ENCODE data around the gene SLC9B2.
"Not testable (repeated sequence)": the region's sequence is repeated elsewhere in the genome, so short reads cannot be mapped to it uniquely, and the experiment has no call there.

SLC9B2 gene

GRCh38 chr4:103018391-103019307, 57.9 kb downstream of the SLC9B2 start:
- no peak for DNase-seq

GRCh38 chr4:103012551-103012950, 64.0 kb downstream of the SLC9B2 start:
- no peak for DNase-seq

- DNase-seq: no peak
These were observed 64.5 kb downstream of the SLC9B2 start for GRCh38 chr4:103012060-103012459.

- no peak for DNase-seq
These were observed 65.1 kb downstream of the SLC9B2 start for GRCh38 chr4:103011378-103012025.

- DNase-seq: no peak
These were observed 65.8 kb downstream of the SLC9B2 start for GRCh38 chr4:103010804-103011203.

- peak; percentile 67 for DNase-seq
These were observed 67.5 kb downstream of the SLC9B2 start for GRCh38 chr4:103008875-103009729.

GRCh38 chr4:103002551-103002950, 74.0 kb downstream of the SLC9B2 start:
- DNase-seq: no peak

- no peak for DNase-seq
These were observed 81.8 kb downstream of the SLC9B2 start for GRCh38 chr4:102994803-102995202.

- DNase-seq: not testable (repeated sequence)
These were observed 82.6 kb downstream of the SLC9B2 start for GRCh38 chr4:102993985-102994384.

GRCh38 chr4:102988429-102989020, 88.0 kb downstream of the SLC9B2 start:
- no peak for DNase-seq

GRCh38 chr4:102981005-102981404, 95.6 kb downstream of the SLC9B2 start:
- no peak for DNase-seq

Measured in NCI-H1092 treated with DMSO at 0.1 percent for 48 hours (cell line).